ENCODE measurements around the gene LUZP4.
"Not testable (repeated sequence)": the region's sequence is repeated elsewhere in the genome, so short reads cannot be mapped to it uniquely, and the experiment has no call there.

The LUZP4 gene

GRCh38 chrX:115344885-115345614 lies 55.5 kb downstream of the LUZP4 start:
- no peaks in the 10 kb centered on the region for H3K9me3 ChIP-seq (ENCODE audit: control insufficient read depth, insufficient read depth, low read length)
- H3K27me3 ChIP-seq (ENCODE audit: control insufficient read depth, low read length) = no peaks in the 10 kb centered on the region
- no peaks in the 10 kb centered on the region for H3K79me2 ChIP-seq (ENCODE audit: control insufficient read depth, low read length)
- no peak overlapping the region for H3K27ac ChIP-seq (ENCODE audit: low read depth, low read length)
- H3K36me3 ChIP-seq (ENCODE audit: control insufficient read depth, low read length) = no peaks in the 10 kb centered on the region
- H3K4me2 ChIP-seq (ENCODE audit: low read length) = no peak overlapping the region
- H3K4me1 ChIP-seq (ENCODE audit: control insufficient read depth, low read length) = no peaks in the 10 kb centered on the region
- H4K20me1 ChIP-seq (ENCODE audit: control insufficient read depth, insufficient read depth, low read depth, low read length) = no peaks in the 10 kb centered on the region
- H3F3A ChIP-seq (ENCODE audit: control insufficient read depth, insufficient read depth) = no peaks in the 10 kb centered on the region
- no peak overlapping the region for H3K4me3 ChIP-seq (ENCODE audit: low read length)
- no peaks in the 10 kb centered on the region for H3K9me2 ChIP-seq (replicated peaks; ENCODE audit: control insufficient read depth, low read length)
- no peak for TF ChIP-seq EZH2phosphoT487 (IDR thresholded peaks at IDR 0.05; ENCODE audit: borderline replicate concordance, low read length)
- no peak for TF ChIP-seq CTCF (IDR thresholded peaks at IDR 0.05; ENCODE audit: low read depth, low read length, poor library complexity, severe bottlenecking)

GRCh38 chrX:115345615-115346014 lies 56.1 kb downstream of the LUZP4 start:
- H3K4me3 ChIP-seq (ENCODE audit: low read length) = no peak overlapping the region
- H3K36me3 ChIP-seq (ENCODE audit: control insufficient read depth, low read length) = no peaks in the 10 kb centered on the region
- H3K9me2 ChIP-seq (replicated peaks; ENCODE audit: control insufficient read depth, low read length) = no peaks in the 10 kb centered on the region
- H3F3A ChIP-seq (ENCODE audit: control insufficient read depth, insufficient read depth) = no peaks in the 10 kb centered on the region
- H4K20me1 ChIP-seq (ENCODE audit: control insufficient read depth, insufficient read depth, low read depth, low read length) = no peaks in the 10 kb centered on the region
- H3K27ac ChIP-seq (ENCODE audit: low read depth, low read length) = no peak overlapping the region
- no peaks in the 10 kb centered on the region for H3K9me3 ChIP-seq (ENCODE audit: control insufficient read depth, insufficient read depth, low read length)
- H3K27me3 ChIP-seq (ENCODE audit: control insufficient read depth, low read length) = no peaks in the 10 kb centered on the region
- H3K79me2 ChIP-seq (ENCODE audit: control insufficient read depth, low read length) = no peaks in the 10 kb centered on the region
- H3K4me1 ChIP-seq (ENCODE audit: control insufficient read depth, low read length) = no peaks in the 10 kb centered on the region
- H3K4me2 ChIP-seq (ENCODE audit: low read length) = no peak overlapping the region
- TF ChIP-seq EZH2phosphoT487 (IDR thresholded peaks at IDR 0.05; ENCODE audit: borderline replicate concordance, low read length) (no peak), CTCF (IDR thresholded peaks at IDR 0.05; ENCODE audit: low read depth, low read length, poor library complexity, severe bottlenecking) (no peak)

GRCh38 chrX:115346738-115347137 lies 57.2 kb downstream of the LUZP4 start:
- H3K9me3 ChIP-seq (ENCODE audit: control insufficient read depth, insufficient read depth, low read length); H3K4me1 ChIP-seq (ENCODE audit: control insufficient read depth, low read length); H3K27ac ChIP-seq (ENCODE audit: low read depth, low read length); H3K9me2 ChIP-seq (replicated peaks; ENCODE audit: control insufficient read depth, low read length); H3K4me2 ChIP-seq (ENCODE audit: low read length); H4K20me1 ChIP-seq (ENCODE audit: control insufficient read depth, insufficient read depth, low read depth, low read length); H3K36me3 ChIP-seq (ENCODE audit: control insufficient read depth, low read length); H3K79me2 ChIP-seq (ENCODE audit: control insufficient read depth, low read length); H3K27me3 ChIP-seq (ENCODE audit: control insufficient read depth, low read length); H3F3A ChIP-seq (ENCODE audit: control insufficient read depth, insufficient read depth); H3K4me3 ChIP-seq (ENCODE audit: low read length): not testable (repeated sequence)

- H3K27ac ChIP-seq (ENCODE audit: low read depth, low read length) = no peak overlapping the region
- TF ChIP-seq CTCF (IDR thresholded peaks at IDR 0.05; ENCODE audit: low read depth, low read length, poor library complexity, severe bottlenecking) = no peak
- no peak for TF ChIP-seq EZH2phosphoT487 (IDR thresholded peaks at IDR 0.05; ENCODE audit: borderline replicate concordance, low read length)
- no peaks in the 10 kb centered on the region for H3K9me2 ChIP-seq (replicated peaks; ENCODE audit: control insufficient read depth, low read length)
- H3K4me3 ChIP-seq (ENCODE audit: low read length) = no peak overlapping the region
- no peaks in the 10 kb centered on the region for H3K4me1 ChIP-seq (ENCODE audit: control insufficient read depth, low read length)
- no peaks in the 10 kb centered on the region for H3K79me2 ChIP-seq (ENCODE audit: control insufficient read depth, low read length)
- no peaks in the 10 kb centered on the region for H3K36me3 ChIP-seq (ENCODE audit: control insufficient read depth, low read length)
- no peaks in the 10 kb centered on the region for H4K20me1 ChIP-seq (ENCODE audit: control insufficient read depth, insufficient read depth, low read depth, low read length)
- no peaks in the 10 kb centered on the region for H3K27me3 ChIP-seq (ENCODE audit: control insufficient read depth, low read length)
- H3F3A ChIP-seq (ENCODE audit: control insufficient read depth, insufficient read depth) = no peaks in the 10 kb centered on the region
- H3K9me3 ChIP-seq (ENCODE audit: control insufficient read depth, insufficient read depth, low read length) = no peaks in the 10 kb centered on the region
- H3K4me2 ChIP-seq (ENCODE audit: low read length) = no peak overlapping the region
Observed at GRCh38 chrX:115348446-115349225, 59.1 kb downstream of the LUZP4 start.
